H1 (cell line): ENCODE data around the gene ADAM12.

Source experiments
- CEBPB ChIP-seq: IDR thresholded peaks from 2 replicates; pipeline ENCODE4 v1.6.1; 2012; ENCODE audit warnings: low read depth, low read length
- EP300 ChIP-seq, 2 experiments: IDR thresholded peaks; 1 replicate in 1 of 2; 2 replicates in 1 of 2; pipeline ENCODE4 v1.6.1; 2011 to 2012; ENCODE audit warnings: low read depth in 2 of 2, low read length in 2 of 2, mild to moderate bottlenecking in 2 of 2, borderline replicate concordance in 1 of 2, inconsistent platforms in 1 of 2, moderate library complexity in 1 of 2
- FOSL1 ChIP-seq: IDR thresholded peaks from 2 replicates; pipeline ENCODE4 v1.6.1; 2011; ENCODE audit warnings: mild to moderate bottlenecking, low read depth, low read length, moderate library complexity; ENCODE audit not compliant: insufficient read depth
- NANOG ChIP-seq: IDR thresholded peaks from 2 replicates; pipeline ENCODE4 v1.6.1; 2011; ENCODE audit warnings: low read length, low read depth, mild to moderate bottlenecking, inconsistent platforms; ENCODE audit not compliant: insufficient read depth, poor library complexity, severe bottlenecking
- POLR2A ChIP-seq, 2 experiments: IDR thresholded peaks; 1 replicate in 1 of 2; 2 replicates in 1 of 2; pipeline ENCODE4 v1.6.1; 2011; ENCODE audit warnings: low read depth in 2 of 2, low read length in 2 of 2, mild to moderate bottlenecking in 2 of 2; ENCODE audit errors: control extremely low read depth in 1 of 2
- POLR2AphosphoS5 ChIP-seq: IDR thresholded peaks from 2 replicates; pipeline ENCODE4 v1.6.1; 2011; ENCODE audit warnings: low read depth, low read length
- RFX5 ChIP-seq: IDR thresholded peaks from 2 replicates; pipeline ENCODE4 v1.6.1; 2011; ENCODE audit warnings: low read depth, low read length, improper control_type of control experiment, borderline replicate concordance
- TAF1 ChIP-seq: IDR thresholded peaks from 2 replicates; pipeline ENCODE4 v1.6.1; 2011; ENCODE audit warnings: mild to moderate bottlenecking, low read depth, low read length
- TCF12 ChIP-seq: IDR thresholded peaks from 2 replicates; pipeline ENCODE4 v1.6.1; 2011; ENCODE audit warnings: low read depth, mild to moderate bottlenecking, low read length
- YY1 ChIP-seq: IDR thresholded peaks from 2 replicates; pipeline ENCODE4 v1.6.1; 2011; ENCODE audit warnings: low read depth, mild to moderate bottlenecking, low read length
- TF ChIP-seq, protein P1 (sequence below), 3 experiments: IDR thresholded peaks; 1 replicate in 2 of 3; 2 replicates in 1 of 3; pipeline versions ENCODE4 v1.5.1 to v1.6.1; 2011; ENCODE audit warnings: low read length in 3 of 3, mild to moderate bottlenecking in 3 of 3, inconsistent platforms in 2 of 3, low read depth in 1 of 3, moderate library complexity in 1 of 3; ENCODE audit not compliant: insufficient read depth in 1 of 3; ENCODE audit errors: control extremely low read depth in 1 of 3

- TF ChIP-seq CEBPB (no peak), EP300 (IDR thresholded peaks at IDR 0.05; ENCODE audit: borderline replicate concordance in 1 of 2, low read depth in 2 of 2, low read length in 2 of 2) (no peak), POLR2A (IDR thresholded peaks at IDR 0.05; ENCODE audit: control extremely low read depth in 1 of 2, low read depth in 2 of 2, low read length in 2 of 2) (no peak), FOSL1 (no peak), POLR2AphosphoS5 (no peak), YY1 (no peak), RFX5 (no peak), NANOG (no peak), TAF1 (no peak), TCF12 (no peak)
- TF ChIP-seq, protein P1, sequence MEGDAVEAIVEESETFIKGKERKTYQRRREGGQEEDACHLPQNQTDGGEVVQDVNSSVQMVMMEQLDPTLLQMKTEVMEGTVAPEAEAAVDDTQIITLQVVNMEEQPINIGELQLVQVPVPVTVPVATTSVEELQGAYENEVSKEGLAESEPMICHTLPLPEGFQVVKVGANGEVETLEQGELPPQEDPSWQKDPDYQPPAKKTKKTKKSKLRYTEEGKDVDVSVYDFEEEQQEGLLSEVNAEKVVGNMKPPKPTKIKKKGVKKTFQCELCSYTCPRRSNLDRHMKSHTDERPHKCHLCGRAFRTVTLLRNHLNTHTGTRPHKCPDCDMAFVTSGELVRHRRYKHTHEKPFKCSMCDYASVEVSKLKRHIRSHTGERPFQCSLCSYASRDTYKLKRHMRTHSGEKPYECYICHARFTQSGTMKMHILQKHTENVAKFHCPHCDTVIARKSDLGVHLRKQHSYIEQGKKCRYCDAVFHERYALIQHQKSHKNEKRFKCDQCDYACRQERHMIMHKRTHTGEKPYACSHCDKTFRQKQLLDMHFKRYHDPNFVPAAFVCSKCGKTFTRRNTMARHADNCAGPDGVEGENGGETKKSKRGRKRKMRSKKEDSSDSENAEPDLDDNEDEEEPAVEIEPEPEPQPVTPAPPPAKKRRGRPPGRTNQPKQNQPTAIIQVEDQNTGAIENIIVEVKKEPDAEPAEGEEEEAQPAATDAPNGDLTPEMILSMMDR (IDR thresholded peaks at IDR 0.05; ENCODE audit: control extremely low read depth in 1 of 3, insufficient read depth in 1 of 3, low read depth in 1 of 3, low read length in 3 of 3) = no peak
These were observed 405.1 kb downstream of the ADAM12 start for GRCh38 chr10:125983161-125983560.
